ENCODE results near the gene TNFSF9. TPM values are rescaled to one million over a fixed set of nuclear protein-coding genes. Genes with fewer than 3 reads are reported as not detected.

The TNFSF9 gene
- total RNA-seq, 4 donors from 2014 or later: 0.29 to 2.7 (median 0.45) TPM; not detected in 1

DNA sequence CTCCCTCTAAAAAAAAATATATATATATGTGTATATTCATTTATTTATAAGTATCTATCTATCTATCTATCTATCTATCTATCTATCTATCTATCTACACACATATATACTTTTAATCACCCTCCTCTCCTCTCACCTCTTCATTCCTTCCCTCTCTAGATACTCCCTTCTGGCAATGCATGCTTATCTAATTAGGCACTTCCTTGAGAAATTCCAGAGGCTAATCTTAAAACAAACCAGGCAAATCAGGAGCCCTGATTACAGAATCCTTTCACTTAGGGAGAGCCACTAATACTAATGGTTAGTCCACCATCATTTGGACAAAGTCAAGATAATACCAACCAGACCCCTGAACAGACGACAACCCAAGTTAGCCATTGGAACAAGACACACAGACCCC is 42.5 kb downstream of the TNFSF9 start:
- Histone ChIP-seq H3K27me3 (peaks cover 0 to 45% (median 0%) of the 10 kb centered on the region in 4 donors), H3K36me3 (no peaks in the 10 kb centered on the region), H3K27ac (replicated peaks in 1 of 4) (no peak overlapping the region), H3K4me3 (no peak overlapping the region), H3K9me3 (peaks cover 0 to 12% (median 10%) of the 10 kb centered on the region in 4 donors), H3K4me1 (no peaks in the 10 kb centered on the region)
- no peak for TF ChIP-seq POLR2A (IDR thresholded peaks at IDR 0.05; ENCODE audit: low read depth)
- TF ChIP-seq EP300 (IDR thresholded peaks at IDR 0.05): no peak
- TF ChIP-seq, protein P1, sequence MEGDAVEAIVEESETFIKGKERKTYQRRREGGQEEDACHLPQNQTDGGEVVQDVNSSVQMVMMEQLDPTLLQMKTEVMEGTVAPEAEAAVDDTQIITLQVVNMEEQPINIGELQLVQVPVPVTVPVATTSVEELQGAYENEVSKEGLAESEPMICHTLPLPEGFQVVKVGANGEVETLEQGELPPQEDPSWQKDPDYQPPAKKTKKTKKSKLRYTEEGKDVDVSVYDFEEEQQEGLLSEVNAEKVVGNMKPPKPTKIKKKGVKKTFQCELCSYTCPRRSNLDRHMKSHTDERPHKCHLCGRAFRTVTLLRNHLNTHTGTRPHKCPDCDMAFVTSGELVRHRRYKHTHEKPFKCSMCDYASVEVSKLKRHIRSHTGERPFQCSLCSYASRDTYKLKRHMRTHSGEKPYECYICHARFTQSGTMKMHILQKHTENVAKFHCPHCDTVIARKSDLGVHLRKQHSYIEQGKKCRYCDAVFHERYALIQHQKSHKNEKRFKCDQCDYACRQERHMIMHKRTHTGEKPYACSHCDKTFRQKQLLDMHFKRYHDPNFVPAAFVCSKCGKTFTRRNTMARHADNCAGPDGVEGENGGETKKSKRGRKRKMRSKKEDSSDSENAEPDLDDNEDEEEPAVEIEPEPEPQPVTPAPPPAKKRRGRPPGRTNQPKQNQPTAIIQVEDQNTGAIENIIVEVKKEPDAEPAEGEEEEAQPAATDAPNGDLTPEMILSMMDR (IDR thresholded peaks at IDR 0.05): no peak
- TF ChIP-seq POLR2AphosphoS5 (IDR thresholded peaks at IDR 0.05): no peak
- no peak for DNase-seq (ENCODE audit: extremely low spot score)
- 73% methylated on average over 1 of the region's 1 CpG for WGBS
- intact Hi-C loops (cut with DNase I): no loop called here

DNA sequence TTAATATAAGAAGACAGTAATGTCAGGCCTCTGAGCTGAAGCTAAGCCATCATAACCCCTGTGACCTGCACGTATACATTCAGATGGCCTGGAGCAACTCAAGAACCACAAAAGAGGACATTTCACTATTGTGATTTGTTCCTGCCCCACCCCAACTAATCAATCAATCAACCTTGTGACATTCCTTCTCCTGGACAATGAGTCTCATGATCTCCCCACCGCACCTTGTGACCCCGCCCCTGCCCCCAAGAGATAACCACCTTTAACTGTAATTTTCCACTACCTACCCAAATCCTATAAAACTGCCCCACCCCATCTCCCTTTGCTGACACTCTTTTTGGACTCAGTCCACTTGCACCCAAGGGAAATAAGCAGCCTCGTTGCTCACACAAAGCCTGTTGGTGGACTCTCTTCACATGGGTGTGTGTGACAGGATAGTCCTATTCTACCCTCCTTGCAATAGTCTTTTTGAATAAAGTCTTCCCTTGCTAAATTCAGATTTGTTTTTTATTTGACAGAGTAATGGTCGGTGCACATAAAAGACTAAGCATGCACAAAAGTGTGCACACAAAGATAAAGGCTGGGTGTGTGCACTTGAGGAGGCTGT is 46.1 kb downstream of the TNFSF9 start:
- H3K4me1 ChIP-seq: no peaks in the 10 kb centered on the region
- peaks cover 0 to 15% (median 0%) of the 10 kb centered on the region in 4 donors for H3K27me3 ChIP-seq
- DNase-seq (ENCODE audit: extremely low spot score): no peak
- H3K4me3 ChIP-seq: no peak overlapping the region
- H3K27ac ChIP-seq (replicated peaks in 1 of 4): no peak overlapping the region
- no peaks in the 10 kb centered on the region for H3K36me3 ChIP-seq
- 76% methylated on average over 5 of the region's 5 CpGs for WGBS
- TF ChIP-seq POLR2AphosphoS5 (IDR thresholded peaks at IDR 0.05) (no peak), EP300 (IDR thresholded peaks at IDR 0.05) (no peak), POLR2A (IDR thresholded peaks at IDR 0.05; ENCODE audit: low read depth) (no peak)
- TF ChIP-seq, protein P1 (IDR thresholded peaks at IDR 0.05): no peak
- intact Hi-C loops (cut with DNase I): no loop called here
- H3K9me3 ChIP-seq: peaks cover 0 to 3% (median 0%) of the 10 kb centered on the region in 4 donors

DNA sequence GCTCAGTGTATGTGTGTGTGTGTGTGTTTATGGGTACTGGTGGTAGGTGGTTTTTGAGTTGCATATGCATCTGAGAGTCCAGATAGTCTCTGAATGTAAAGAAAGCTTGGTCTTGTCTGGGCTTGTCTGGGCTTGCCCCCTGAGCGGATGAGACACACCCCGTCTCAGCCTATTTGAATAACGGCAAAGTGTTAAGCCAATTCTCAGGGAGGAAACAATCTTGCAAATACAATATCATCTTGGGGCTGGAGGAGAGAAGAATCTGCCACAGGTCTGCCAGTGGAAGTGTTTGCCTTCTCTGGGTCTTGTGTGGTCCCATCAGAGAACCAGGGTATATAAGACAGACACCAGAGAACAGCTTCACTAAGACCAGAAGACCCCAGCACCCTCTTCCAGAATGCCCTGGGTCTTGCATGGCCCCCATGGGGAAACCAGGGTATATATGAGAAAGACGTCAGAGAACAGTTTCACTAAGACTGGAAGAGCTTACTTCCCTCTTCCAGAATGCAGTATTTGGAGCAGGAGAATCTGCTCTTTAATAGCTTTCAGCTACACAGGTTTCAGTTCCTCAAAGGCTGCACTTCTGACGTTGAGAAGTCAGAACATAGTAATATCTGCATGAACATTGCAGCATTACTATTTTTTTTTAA is 46.8 kb downstream of the TNFSF9 start:
- TF ChIP-seq POLR2A (IDR thresholded peaks at IDR 0.05; ENCODE audit: low read depth): no peak
- TF ChIP-seq EP300 (IDR thresholded peaks at IDR 0.05): no peak
- no peak for TF ChIP-seq POLR2AphosphoS5 (IDR thresholded peaks at IDR 0.05)
- TF ChIP-seq, protein P1 (IDR thresholded peaks at IDR 0.05): no peak
- Histone ChIP-seq H3K36me3 (no peaks in the 10 kb centered on the region), H3K4me1 (no peaks in the 10 kb centered on the region), H3K4me3 (no peak overlapping the region), H3K9me3 (no peaks in the 10 kb centered on the region), H3K27ac (replicated peaks in 1 of 4) (no peak overlapping the region), H3K27me3 (peaks cover 0 to 9% (median 0%) of the 10 kb centered on the region in 4 donors)
- no peak for DNase-seq (ENCODE audit: extremely low spot score)
- 74% methylated on average over 5 of the region's 5 CpGs for whole genome bisulfite sequencing
- intact Hi-C loops (cut with DNase I): no loop called here

DNA sequence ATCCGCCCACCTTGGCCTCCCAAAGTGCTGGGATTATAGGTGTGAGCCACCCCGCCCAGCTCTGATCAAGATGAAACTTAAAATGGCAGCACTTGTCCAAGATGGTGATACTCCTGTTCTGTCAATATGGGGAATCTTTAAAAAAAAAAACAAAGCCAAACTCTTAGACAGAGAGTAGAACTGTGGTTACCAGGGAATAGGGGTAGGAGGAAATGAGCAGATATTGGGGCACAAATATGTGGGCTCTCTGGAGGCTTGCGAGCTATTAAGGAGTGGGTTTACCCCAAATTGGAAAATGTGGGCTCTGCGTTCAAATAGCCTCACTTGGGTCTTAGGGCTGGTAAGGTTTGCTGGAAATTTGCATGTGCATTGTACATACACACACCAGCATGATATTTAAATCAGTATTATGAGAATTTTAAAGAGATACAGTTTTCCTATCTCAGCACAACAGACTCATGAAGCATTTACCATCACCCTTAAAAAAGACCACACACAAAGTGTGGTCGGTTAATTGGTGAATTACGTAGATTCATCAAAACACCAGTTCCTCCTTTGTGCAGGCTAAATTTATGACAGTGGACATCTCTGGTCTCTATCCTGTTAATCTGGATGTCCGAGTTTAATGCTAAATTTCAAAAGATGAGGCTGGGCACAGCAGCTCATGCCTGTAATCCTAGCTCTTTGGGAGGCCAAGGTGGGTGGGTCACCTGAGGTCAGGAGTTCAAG is 48.8 kb downstream of the TNFSF9 start:
- TF ChIP-seq, protein P1 (IDR thresholded peaks at IDR 0.05): no peak
- TF ChIP-seq POLR2A (IDR thresholded peaks at IDR 0.05; ENCODE audit: low read depth) (no peak), POLR2AphosphoS5 (IDR thresholded peaks at IDR 0.05) (no peak), EP300 (IDR thresholded peaks at IDR 0.05) (no peak)
- Histone ChIP-seq H3K4me1 (no peaks in the 10 kb centered on the region), H3K27ac (replicated peaks in 1 of 4) (no peak overlapping the region), H3K9me3 (no peaks in the 10 kb centered on the region), H3K4me3 (no peak overlapping the region), H3K36me3 (no peaks in the 10 kb centered on the region), H3K27me3 (peaks cover 0 to 18% (median 0%) of the 10 kb centered on the region in 4 donors)
- 84% methylated on average over 7 of the region's 7 CpGs for WGBS
- intact Hi-C loops (cut with DNase I): no loop called here
- DNase-seq (ENCODE audit: extremely low spot score): no peak

All from esophagus muscularis mucosa (tissue), 4 donors.